ENCODE results near the gene SLC2A3. TPM values are rescaled to one million over a fixed set of nuclear protein-coding genes. Genes with fewer than 3 reads are reported as not detected.
"Not testable (repeated sequence)": the region's sequence is repeated elsewhere in the genome, so short reads cannot be mapped to it uniquely, and the experiment has no call there.

SLC2A3 gene
- total RNA-seq, 1 experiment from 2014 or later, result 4.0 TPM

DNA sequence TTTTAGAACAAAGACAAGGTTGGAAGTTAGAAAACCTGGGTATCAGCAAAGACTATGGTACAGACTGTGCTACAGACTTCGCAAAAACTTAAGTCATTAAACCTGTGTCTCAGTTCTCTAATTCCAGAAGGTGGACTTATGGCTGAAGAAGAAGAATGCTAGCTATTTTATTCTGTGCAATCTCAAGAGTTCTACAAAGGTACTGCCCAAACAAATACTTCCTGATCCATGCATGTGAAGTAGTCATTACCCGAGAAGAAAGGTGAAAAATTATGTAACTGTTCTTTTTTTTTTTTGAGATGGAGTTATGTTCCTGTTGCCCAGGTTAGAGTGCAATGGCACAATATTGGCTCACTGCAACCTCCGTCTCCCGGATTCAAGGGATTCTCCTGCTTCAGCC lies 45.5 kb upstream of the SLC2A3 start:
- no peak overlapping the region for H3K4me3 Mint-ChIP-seq (ENCODE audit: unreplicated experiment)
- ChIA-PET CTCF (interaction anchor here (0.7 to 1.0 kb wide), 2 partner anchors 44 to 1658 kb away, joined by 4 to 6 read pairs; no protein-coding TSS in a partner anchor), POLR2A (interaction anchor here (0.7 kb wide), 3 partner anchors 56 to 1672 kb away, joined by 3 to 4 read pairs (median 3); no protein-coding TSS in a partner anchor)
- no peak for DNase-seq (ENCODE audit: unreplicated experiment)
- H3K4me1 Mint-ChIP-seq (ENCODE audit: insufficient read depth, unreplicated experiment), result peaks cover 5% of the 10 kb centered on the region
- intact Hi-C loops (cut with micrococcal nuclease), result no loop called here
- TF ChIP-seq, protein P1, sequence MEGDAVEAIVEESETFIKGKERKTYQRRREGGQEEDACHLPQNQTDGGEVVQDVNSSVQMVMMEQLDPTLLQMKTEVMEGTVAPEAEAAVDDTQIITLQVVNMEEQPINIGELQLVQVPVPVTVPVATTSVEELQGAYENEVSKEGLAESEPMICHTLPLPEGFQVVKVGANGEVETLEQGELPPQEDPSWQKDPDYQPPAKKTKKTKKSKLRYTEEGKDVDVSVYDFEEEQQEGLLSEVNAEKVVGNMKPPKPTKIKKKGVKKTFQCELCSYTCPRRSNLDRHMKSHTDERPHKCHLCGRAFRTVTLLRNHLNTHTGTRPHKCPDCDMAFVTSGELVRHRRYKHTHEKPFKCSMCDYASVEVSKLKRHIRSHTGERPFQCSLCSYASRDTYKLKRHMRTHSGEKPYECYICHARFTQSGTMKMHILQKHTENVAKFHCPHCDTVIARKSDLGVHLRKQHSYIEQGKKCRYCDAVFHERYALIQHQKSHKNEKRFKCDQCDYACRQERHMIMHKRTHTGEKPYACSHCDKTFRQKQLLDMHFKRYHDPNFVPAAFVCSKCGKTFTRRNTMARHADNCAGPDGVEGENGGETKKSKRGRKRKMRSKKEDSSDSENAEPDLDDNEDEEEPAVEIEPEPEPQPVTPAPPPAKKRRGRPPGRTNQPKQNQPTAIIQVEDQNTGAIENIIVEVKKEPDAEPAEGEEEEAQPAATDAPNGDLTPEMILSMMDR (IDR thresholded peaks at IDR 0.05; ENCODE audit: unreplicated experiment), result no peak
- H3K36me3 Mint-ChIP-seq (ENCODE audit: insufficient read depth, unreplicated experiment), result no peaks in the 10 kb centered on the region
- no TSS peak for BruUV-seq (replicated peaks)
- no peak overlapping the region for H3K27ac Mint-ChIP-seq (ENCODE audit: low read depth, unreplicated experiment)
- H3K27me3 Mint-ChIP-seq (ENCODE audit: insufficient read depth, unreplicated experiment), result no peaks in the 10 kb centered on the region
- H3K9me3 Mint-ChIP-seq (ENCODE audit: unreplicated experiment), result no peaks in the 10 kb centered on the region

DNA sequence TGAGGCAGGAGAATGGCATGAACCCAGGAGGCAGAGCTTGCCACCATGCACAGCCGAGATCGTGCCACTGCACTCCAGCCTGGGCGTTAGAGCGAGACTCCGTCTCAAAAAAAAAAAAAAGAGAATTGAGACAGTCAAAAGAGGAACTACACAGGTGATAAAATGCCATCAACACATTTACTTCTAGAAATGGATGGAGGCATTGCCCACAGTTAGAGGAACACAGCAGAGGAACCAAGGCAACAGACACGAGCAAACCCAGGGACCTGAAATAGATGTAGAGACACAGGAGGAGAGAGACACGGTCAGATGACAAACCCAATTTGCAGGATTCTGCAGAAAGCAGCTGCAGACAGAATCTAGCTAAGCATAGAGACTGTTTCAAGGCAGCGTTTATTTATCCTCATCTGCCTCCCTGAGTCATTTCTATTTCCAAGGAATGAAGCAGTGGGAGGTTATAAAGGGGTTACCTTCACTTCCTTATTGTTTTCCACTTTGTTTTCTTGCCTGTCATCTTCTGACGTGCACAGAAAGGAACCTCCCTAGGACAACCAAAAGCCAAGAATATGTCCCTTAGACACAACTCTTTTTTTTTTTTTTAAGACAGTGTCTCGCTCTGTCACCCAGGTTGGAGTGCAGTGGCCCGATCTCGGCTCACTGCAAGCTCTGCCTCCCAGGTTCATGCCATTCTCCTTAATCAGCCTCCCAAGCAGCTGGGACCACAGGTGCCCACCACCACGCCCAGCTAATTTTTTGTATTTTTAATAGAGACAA lies 41.6 kb upstream of the SLC2A3 start:
- H3K4me1 Mint-ChIP-seq (ENCODE audit: insufficient read depth, unreplicated experiment); POLR2A ChIA-PET; H3K4me3 Mint-ChIP-seq (ENCODE audit: unreplicated experiment); intact Hi-C loops (cut with micrococcal nuclease); H3K9me3 Mint-ChIP-seq (ENCODE audit: unreplicated experiment); H3K27ac Mint-ChIP-seq (ENCODE audit: low read depth, unreplicated experiment); DNase-seq (ENCODE audit: unreplicated experiment); H3K36me3 Mint-ChIP-seq (ENCODE audit: insufficient read depth, unreplicated experiment); BruUV-seq (replicated peaks); H3K27me3 Mint-ChIP-seq (ENCODE audit: insufficient read depth, unreplicated experiment): not testable (repeated sequence)
- CTCF ChIA-PET, result interaction anchor here (0.7 kb wide), 1 partner anchor 44 kb away, joined by 3 read pairs; no protein-coding TSS in a partner anchor

DNA sequence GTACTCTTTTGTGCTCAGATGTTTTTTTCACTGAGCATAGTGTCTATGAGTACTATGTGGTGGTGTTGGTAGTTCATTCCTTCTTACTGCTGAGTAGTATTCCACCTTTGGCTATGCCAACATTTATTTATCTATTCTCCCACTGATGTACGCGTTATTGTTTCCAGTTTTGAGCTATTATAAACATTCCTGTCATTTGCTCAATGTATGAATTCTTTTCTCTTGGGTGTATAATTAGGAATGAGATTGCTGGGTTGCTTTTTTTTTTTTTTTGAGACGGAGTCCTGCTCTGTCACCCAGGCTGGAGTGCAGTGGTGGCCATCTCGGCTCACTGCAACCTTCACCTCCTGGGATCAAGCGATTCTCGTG lies 37.5 kb upstream of the SLC2A3 start:
- POLR2A ChIA-PET, result no interaction called here
- intact Hi-C loops (cut with micrococcal nuclease), result no loop called here
- Mint-ChIP-seq H3K27ac (ENCODE audit: low read depth, unreplicated experiment) (no peak overlapping the region), H3K4me1 (ENCODE audit: insufficient read depth, unreplicated experiment) (peaks cover 19% of the 10 kb centered on the region), H3K4me3 (ENCODE audit: unreplicated experiment) (no peak overlapping the region), H3K27me3 (ENCODE audit: insufficient read depth, unreplicated experiment) (no peaks in the 10 kb centered on the region), H3K36me3 (ENCODE audit: insufficient read depth, unreplicated experiment) (no peaks in the 10 kb centered on the region), H3K9me3 (ENCODE audit: unreplicated experiment) (no peaks in the 10 kb centered on the region)
- CTCF ChIA-PET, result interaction anchor here (0.6 to 0.7 kb wide), 2 partner anchors 35 to 430 kb away, joined by 3 read pairs; no protein-coding TSS in a partner anchor
- TF ChIP-seq, protein P1 (IDR thresholded peaks at IDR 0.05; ENCODE audit: unreplicated experiment), result no peak
- no TSS peak for BruUV-seq (replicated peaks)
- DNase-seq (ENCODE audit: unreplicated experiment), result no peak

DNA sequence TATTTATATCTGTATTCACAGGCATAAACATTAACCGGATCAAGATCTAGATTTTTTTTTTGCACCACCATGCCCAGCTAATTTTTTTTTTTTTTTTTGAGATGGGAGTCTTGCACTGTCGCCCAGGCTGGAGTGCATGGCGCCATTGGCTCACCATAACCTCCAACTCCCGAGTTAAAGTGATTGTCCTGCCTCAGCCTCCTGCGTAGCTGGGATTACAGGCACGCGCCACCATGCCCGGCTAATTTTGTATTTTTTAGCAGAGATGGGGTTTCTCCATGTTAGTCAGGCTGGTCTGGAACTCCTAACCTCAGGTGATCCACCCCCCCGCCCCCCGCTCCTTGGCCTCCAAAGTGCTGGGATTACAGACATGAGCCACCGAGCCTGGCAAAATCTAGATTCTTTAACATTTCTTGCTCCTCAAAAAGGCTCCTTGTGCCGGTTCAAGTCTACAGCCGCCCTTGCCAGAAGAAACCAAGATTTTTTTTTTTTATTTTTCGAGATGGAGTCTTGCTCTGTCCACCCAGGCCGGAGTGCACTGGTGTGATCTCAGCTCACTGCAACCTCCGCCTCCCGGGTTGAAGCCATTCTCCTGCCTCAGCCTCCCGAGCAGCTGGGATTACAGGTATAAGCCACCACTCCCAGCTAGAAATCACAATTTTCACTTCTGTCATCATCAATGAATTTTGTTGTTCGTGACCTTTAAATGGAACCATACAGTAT lies 36.9 kb upstream of the SLC2A3 start:
- no peaks in the 10 kb centered on the region for H3K36me3 Mint-ChIP-seq (ENCODE audit: insufficient read depth, unreplicated experiment)
- BruUV-seq (replicated peaks), result no TSS peak
- no peaks in the 10 kb centered on the region for H3K9me3 Mint-ChIP-seq (ENCODE audit: unreplicated experiment)
- DNase-seq (ENCODE audit: unreplicated experiment), result no peak
- H3K27ac Mint-ChIP-seq (ENCODE audit: low read depth, unreplicated experiment), result no peak overlapping the region
- intact Hi-C loops (cut with micrococcal nuclease), result no loop called here
- ChIA-PET POLR2A (no interaction called here), CTCF (no interaction called here)
- TF ChIP-seq, protein P1 (IDR thresholded peaks at IDR 0.05; ENCODE audit: unreplicated experiment), result no peak
- no peaks in the 10 kb centered on the region for H3K27me3 Mint-ChIP-seq (ENCODE audit: insufficient read depth, unreplicated experiment)
- peaks cover 19% of the 10 kb centered on the region for H3K4me1 Mint-ChIP-seq (ENCODE audit: insufficient read depth, unreplicated experiment)
- H3K4me3 Mint-ChIP-seq (ENCODE audit: unreplicated experiment), result no peak overlapping the region

DNA sequence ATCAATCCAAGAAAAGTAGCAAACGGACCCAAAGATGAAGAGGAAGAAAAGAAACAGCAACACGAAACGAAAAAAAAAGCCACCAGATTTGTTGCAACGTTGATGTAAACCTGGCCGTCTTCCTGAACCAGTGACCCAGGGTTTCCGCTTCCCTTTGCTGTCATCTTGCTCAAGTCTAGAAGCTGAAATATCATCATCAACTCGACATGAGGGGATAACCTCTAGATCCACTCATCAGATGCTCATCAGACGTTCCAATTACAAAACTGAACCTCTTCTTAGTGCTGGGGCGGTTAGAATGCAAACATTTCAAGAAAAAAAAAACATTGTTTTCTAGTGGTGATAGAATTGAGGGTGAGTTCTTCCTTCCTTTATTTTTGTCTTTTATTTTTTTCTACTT lies 36.3 kb upstream of the SLC2A3 start:
- H3K27me3 Mint-ChIP-seq (ENCODE audit: insufficient read depth, unreplicated experiment); CTCF ChIA-PET; intact Hi-C loops (cut with micrococcal nuclease); H3K4me3 Mint-ChIP-seq (ENCODE audit: unreplicated experiment); H3K27ac Mint-ChIP-seq (ENCODE audit: low read depth, unreplicated experiment); H3K9me3 Mint-ChIP-seq (ENCODE audit: unreplicated experiment); H3K36me3 Mint-ChIP-seq (ENCODE audit: insufficient read depth, unreplicated experiment); DNase-seq (ENCODE audit: unreplicated experiment); BruUV-seq (replicated peaks); POLR2A ChIA-PET: not testable (repeated sequence)
- H3K4me1 Mint-ChIP-seq (ENCODE audit: insufficient read depth, unreplicated experiment), result peaks cover 19% of the 10 kb centered on the region

DNA sequence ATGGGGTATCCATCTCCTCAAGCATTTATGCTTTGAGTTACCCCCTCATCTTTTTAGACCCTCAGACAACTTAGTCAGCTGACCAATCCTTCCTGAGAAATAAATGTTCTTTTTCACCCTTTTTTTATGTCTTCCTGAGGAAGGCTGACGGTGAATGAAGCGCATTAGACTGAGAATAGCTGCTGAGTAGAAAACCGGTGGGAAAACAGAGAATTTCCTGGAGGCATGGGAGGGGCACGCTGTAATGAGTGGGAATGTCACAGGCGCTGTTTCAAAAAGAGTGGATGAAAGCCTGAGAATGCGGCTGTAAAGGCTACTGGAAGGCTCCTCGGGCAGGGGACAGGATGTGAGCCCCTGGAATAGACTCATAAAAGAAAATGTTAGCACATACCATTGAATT lies 35.8 kb upstream of the SLC2A3 start:
- POLR2A ChIA-PET, result interaction anchor here (0.6 kb wide), 1 partner anchor 21 kb away, joined by 4 read pairs; no protein-coding TSS in a partner anchor
- H3K36me3 Mint-ChIP-seq (ENCODE audit: insufficient read depth, unreplicated experiment); intact Hi-C loops (cut with micrococcal nuclease); BruUV-seq (replicated peaks); DNase-seq (ENCODE audit: unreplicated experiment); H3K4me3 Mint-ChIP-seq (ENCODE audit: unreplicated experiment); H3K27ac Mint-ChIP-seq (ENCODE audit: low read depth, unreplicated experiment); H3K27me3 Mint-ChIP-seq (ENCODE audit: insufficient read depth, unreplicated experiment); H3K9me3 Mint-ChIP-seq (ENCODE audit: unreplicated experiment): not testable (repeated sequence)
- peaks cover 20% of the 10 kb centered on the region for H3K4me1 Mint-ChIP-seq (ENCODE audit: insufficient read depth, unreplicated experiment)
- CTCF ChIA-PET, result interaction anchor here (0.6 to 1.3 kb wide), 2 partner anchors 39 to 1277 kb away, joined by 4 to 5 read pairs; no protein-coding TSS in a partner anchor

Measured in MCF 10A (cell line).